CD4-positive, alpha-beta T cell (primary cell): Measurements from ENCODE around the gene ZNF783. TPM values are rescaled to one million over a fixed set of nuclear protein-coding genes. Genes with fewer than 3 reads are reported as not detected.

Experiments used
- ATAC-seq: fragments of 200-7000 bp; cut with Tn5 transposase; one replicate; pipeline ENCODE4 v1.10.0; 2022; ENCODE audit warnings: mild to moderate bottlenecking; ENCODE audit not compliant: poor library complexity
- CTCF ChIA-PET: fragments of 350-600 bp; sonication (Branson Sonifier 250); formaldehyde crosslinking; loops from one replicate; lab custom pipeline; 2021; ENCODE audit warnings: antibody characterized with exemption, inconsistent platforms; lab: Charles Lee
- POLR2A ChIA-PET: fragments of 350-600 bp; sonication (Branson Sonifier 250); formaldehyde crosslinking; loops from one replicate; lab custom pipeline; 2021; ENCODE audit warnings: antibody characterized with exemption, inconsistent platforms; lab: Charles Lee
- DNase-seq, 14 experiments: peaks; one replicate each; pipeline ENCODE4 v3.0.0-alpha.2; 2013 to 2020; ENCODE audit warnings: mixed read lengths in 2 of 14
- H3K27ac ChIP-seq, 2 donors: one replicate each; pipeline versions ENCODE4 v1.5.1 to v1.7.0; 2013; ENCODE audit warnings: low read length in 2 of 2, low read depth in 1 of 2, mild to moderate bottlenecking in 1 of 2
- H3K27me3 ChIP-seq, 2 experiments: 1 replicate in 1 of 2; 2 replicates in 1 of 2; pipeline versions ENCODE4 v1.6.1 to v1.7.0; 2013; ENCODE audit warnings: low read length in 2 of 2, control low read depth in 1 of 2, mild to moderate bottlenecking in 1 of 2, moderate library complexity in 1 of 2; ENCODE audit not compliant: insufficient read depth in 2 of 2, control insufficient read depth in 1 of 2
- H3K36me3 ChIP-seq: one replicate; pipeline ENCODE4 v1.6.1; 2013; ENCODE audit warnings: low read length, control low read depth; ENCODE audit not compliant: insufficient read depth
- H3K4me1 ChIP-seq: one replicate; pipeline ENCODE4 v1.6.1; 2013; ENCODE audit warnings: low read length, control low read depth; ENCODE audit not compliant: insufficient read depth
- H3K4me3 ChIP-seq: one replicate; pipeline ENCODE4 v1.5.1; 2013; ENCODE audit warnings: mild to moderate bottlenecking, low read length, moderate library complexity
- H3K9me3 ChIP-seq, 2 experiments: 1 replicate in 1 of 2; 2 replicates in 1 of 2; pipeline versions ENCODE4 v1.6.1 to v1.7.0; 2013; ENCODE audit warnings: low read length in 2 of 2, mild to moderate bottlenecking in 2 of 2, control low read depth in 1 of 2, moderate library complexity in 1 of 2; ENCODE audit not compliant: control insufficient read depth in 1 of 2, insufficient read depth in 1 of 2
- H3K27ac Mint-ChIP-seq: one replicate; pipeline ENCODE4 v1.8.0; 2020; ENCODE audit warnings: mixed read lengths
- H3K27me3 Mint-ChIP-seq: one replicate; pipeline ENCODE4 v1.8.0; 2021; ENCODE audit warnings: mixed read lengths
- H3K36me3 Mint-ChIP-seq: one replicate; pipeline ENCODE4 v1.8.0; 2021; ENCODE audit warnings: low read depth, mixed read lengths
- H3K4me1 Mint-ChIP-seq: one replicate; pipeline ENCODE4 v1.8.0; 2021; ENCODE audit warnings: low read depth, mixed read lengths
- H3K4me3 Mint-ChIP-seq: one replicate; pipeline ENCODE4 v1.8.0; 2020; ENCODE audit warnings: mild to moderate bottlenecking, mixed read lengths
- H3K9me3 Mint-ChIP-seq: one replicate; pipeline ENCODE4 v1.8.0; 2020; ENCODE audit warnings: mixed read lengths
- CTCF ChIP-seq: fragments of 200-600 bp; IDR thresholded peaks from one replicate; pipeline ENCODE4 v1.8.0; 2022; ENCODE audit warnings: antibody characterized with exemption, mild to moderate bottlenecking
- intact Hi-C, 2 experiments: fragments of 100-400 bp; cut with DNase I in 1 of 2; cut with micrococcal nuclease in 1 of 2; formaldehyde crosslinking; loops; one replicate each; pipeline versions ENCODE4 v1.15.1 to v1.9.0; 2023 to 2025; cut with DNase I, micrococcal nuclease
- total RNA-seq, 174 experiments: library from RNA in 2 of 174; stranded (reverse) in 2 of 174; gene quantifications; one replicate each; pipeline ENCODE4 v1.2.3 and lab custom pipeline; 2021 to 2026

The ZNF783 gene
- total RNA-seq, 2 experiments from 2014 or later: 27.6 to 29.0 TPM

GRCh38 chr7:149304006-149304405, 42.0 kb downstream of the ZNF783 start:
- no peaks in the 10 kb centered on the region for H3K4me1 ChIP-seq
- DNase-seq (no peak), ATAC-seq (no peak)
- H3K27me3 ChIP-seq: no peaks in the 10 kb centered on the region
- no peak overlapping the region for H3K4me3 ChIP-seq
- no peak for TF ChIP-seq CTCF
- intact Hi-C loops: no loop called here
- Mint-ChIP-seq H3K27ac (no peak overlapping the region), H3K36me3 (no peaks in the 10 kb centered on the region), H3K27me3 (peaks cover 3% of the 10 kb centered on the region), H3K4me1 (no peaks in the 10 kb centered on the region), H3K4me3 (no peak overlapping the region), H3K9me3 (no peaks in the 10 kb centered on the region)
- ChIA-PET CTCF (no interaction called here), POLR2A (no interaction called here)
- H3K36me3 ChIP-seq: no peaks in the 10 kb centered on the region
- H3K27ac ChIP-seq: no peak overlapping the region
- peaks cover 0 to 3% of the 10 kb centered on the region in 2 experiments for H3K9me3 ChIP-seq

- Histone ChIP-seq H3K36me3 (no peaks in the 10 kb centered on the region), H3K27ac (no peak overlapping the region), H3K4me1 (no peaks in the 10 kb centered on the region), H3K4me3 (no peak overlapping the region), H3K9me3 (peaks cover 0 to 3% of the 10 kb centered on the region in 2 experiments), H3K27me3 (no peaks in the 10 kb centered on the region)
- H3K27ac Mint-ChIP-seq: no peak overlapping the region
- POLR2A ChIA-PET: no interaction called here
- no peaks in the 10 kb centered on the region for H3K4me1 Mint-ChIP-seq
- intact Hi-C loops: no loop called here
- no peak for TF ChIP-seq CTCF
- CTCF ChIA-PET: no interaction called here
- peaks cover 3% of the 10 kb centered on the region for H3K27me3 Mint-ChIP-seq
- H3K9me3 Mint-ChIP-seq: no peaks in the 10 kb centered on the region
- no peaks in the 10 kb centered on the region for H3K36me3 Mint-ChIP-seq
- no peak overlapping the region for H3K4me3 Mint-ChIP-seq
- no peak for DNase-seq
- ATAC-seq: no peak
These were observed 44.9 kb downstream of the ZNF783 start for GRCh38 chr7:149306854-149307253.

- intact Hi-C loops: no loop called here
- Histone ChIP-seq H3K4me1 (no peaks in the 10 kb centered on the region), H3K9me3 (peaks cover 0 to 3% of the 10 kb centered on the region in 2 experiments), H3K27me3 (no peaks in the 10 kb centered on the region), H3K36me3 (no peaks in the 10 kb centered on the region), H3K4me3 (no peak overlapping the region), H3K27ac (no peak overlapping the region)
- CTCF ChIA-PET: no interaction called here
- H3K36me3 Mint-ChIP-seq: no peaks in the 10 kb centered on the region
- no peak for TF ChIP-seq CTCF
- no peaks in the 10 kb centered on the region for H3K9me3 Mint-ChIP-seq
- ATAC-seq: no peak
- peaks cover 3% of the 10 kb centered on the region for H3K27me3 Mint-ChIP-seq
- no peak overlapping the region for H3K4me3 Mint-ChIP-seq
- POLR2A ChIA-PET: no interaction called here
- DNase-seq: no peak
- no peaks in the 10 kb centered on the region for H3K4me1 Mint-ChIP-seq
- H3K27ac Mint-ChIP-seq: no peak overlapping the region
These were observed 45.9 kb downstream of the ZNF783 start for GRCh38 chr7:149307775-149308501.
